GM12891 (cell line): ENCODE results near the gene BAHCC1.
A peak's percentile ranks its signal among the peaks of the same experiment; 100 is the strongest.

Source experiments
- DNase-seq: peaks from one replicate; pipeline ENCODE4 v3.0.0; 2011; ENCODE audit warnings: low spot score; ENCODE audit not compliant: insufficient read length
- FAIRE-seq: peaks from 2 replicates; lab custom pipeline; 2011; peaks lifted over from hg19 to GRCh38; lab: Jason Lieb, UNC
- PAX5 ChIP-seq: IDR thresholded peaks from 2 replicates; pipeline ENCODE4 v1.6.1; 2011; ENCODE audit warnings: low read length, moderate library complexity, mild to moderate bottlenecking; ENCODE audit not compliant: insufficient read depth, severe bottlenecking
- POLR2A ChIP-seq: IDR thresholded peaks from 2 replicates; pipeline ENCODE4 v1.6.1; 2011; ENCODE audit warnings: low read depth, low read length, control low read depth
- POLR2AphosphoS5 ChIP-seq: IDR thresholded peaks from 2 replicates; pipeline ENCODE4 v1.6.1; 2011; ENCODE audit warnings: low read depth, low read length, control low read depth
- POU2F2 ChIP-seq: IDR thresholded peaks from 2 replicates; pipeline ENCODE4 v1.6.1; 2011; ENCODE audit warnings: low read depth, mild to moderate bottlenecking, control low read depth, low read length, moderate library complexity
- SPI1 ChIP-seq: IDR thresholded peaks from 2 replicates; pipeline ENCODE4 v1.6.1; 2011; ENCODE audit warnings: low read depth, low read length, control low read depth
- TAF1 ChIP-seq: IDR thresholded peaks from 2 replicates; pipeline ENCODE4 v1.6.1; 2011; ENCODE audit warnings: low read depth, low read length, control low read depth

BAHCC1 gene

DNA sequence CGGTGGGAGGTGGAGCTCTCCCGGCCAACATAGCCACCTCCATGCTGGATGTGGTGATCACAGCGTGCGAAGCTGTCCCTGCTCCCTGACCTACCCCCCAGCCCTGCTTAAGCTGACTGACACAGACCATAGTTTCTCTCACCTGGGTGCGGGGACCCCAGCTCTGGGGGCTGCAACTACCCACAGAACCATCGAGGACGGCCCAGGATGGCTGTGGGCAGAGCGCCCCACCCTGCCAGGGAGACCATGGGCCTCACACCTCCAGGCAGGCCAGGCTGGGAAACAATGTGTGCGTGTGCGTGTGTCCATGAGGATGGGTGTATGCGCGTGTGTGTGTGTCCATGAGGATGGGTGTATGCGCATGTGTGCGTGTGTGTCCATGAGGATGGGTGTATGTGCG lies 20.4 kb downstream of the BAHCC1 start:
- TF ChIP-seq TAF1: no peak
- no peak for TF ChIP-seq POLR2AphosphoS5
- no peak for TF ChIP-seq PAX5
- TF ChIP-seq SPI1: no peak
- TF ChIP-seq POLR2A: no peak
- no peak for TF ChIP-seq POU2F2
- no peak for FAIRE-seq
- DNase-seq: no peak

GRCh38 chr17:81416612-81417011 lies 21.4 kb downstream of the BAHCC1 start:
- TF ChIP-seq TAF1: no peak
- no peak for TF ChIP-seq SPI1
- TF ChIP-seq POLR2A: no peak
- TF ChIP-seq POLR2AphosphoS5: no peak
- no peak for TF ChIP-seq PAX5
- no peak for TF ChIP-seq POU2F2
- no peak for DNase-seq
- FAIRE-seq: no peak

DNA sequence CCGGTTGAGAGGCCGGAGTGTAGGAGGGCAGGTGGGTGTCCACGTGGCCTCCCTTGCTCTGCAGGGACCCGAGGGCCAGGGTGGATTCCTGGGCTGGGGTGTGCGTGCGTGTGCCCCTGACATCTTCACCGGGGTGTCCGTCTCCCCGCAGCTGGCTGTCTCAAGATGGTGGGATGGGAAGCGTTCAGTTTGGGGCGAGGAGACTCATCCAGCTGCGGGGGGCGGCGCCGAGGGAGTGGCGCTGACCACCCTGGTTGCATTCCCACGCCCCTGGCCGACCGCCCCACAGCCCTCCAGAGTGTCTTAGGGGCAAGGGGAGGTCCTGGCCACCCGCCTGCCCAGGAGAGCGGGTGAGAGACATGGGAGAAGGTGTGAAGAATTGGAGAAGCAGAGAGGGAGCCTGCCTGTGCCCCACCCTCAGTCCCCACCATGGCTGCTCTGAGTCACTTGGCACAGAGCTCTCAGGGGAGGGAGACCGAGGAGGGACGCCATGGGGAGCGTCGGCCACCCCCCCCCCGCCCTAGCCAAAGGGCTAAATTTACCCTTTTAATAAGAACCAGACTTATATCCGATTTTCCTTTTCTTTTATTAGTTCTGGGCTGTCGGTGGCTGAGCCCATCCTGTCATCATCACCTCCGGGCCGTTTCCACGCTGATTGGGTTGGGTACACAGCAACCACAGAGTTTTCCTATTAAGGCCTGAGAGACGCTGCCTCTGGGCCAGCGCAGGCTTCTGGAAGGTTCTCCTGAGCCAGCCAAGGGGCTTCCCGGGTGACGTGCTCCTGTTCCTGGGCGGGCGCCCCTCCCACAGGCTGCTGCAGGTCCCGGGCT lies 22.0 kb downstream of the BAHCC1 start:
- DNase-seq: no peak
- TF ChIP-seq PAX5: no peak
- no peak for TF ChIP-seq POLR2A
- TF ChIP-seq POLR2AphosphoS5: no peak
- no peak for TF ChIP-seq POU2F2
- TF ChIP-seq SPI1: no peak
- TF ChIP-seq TAF1: no peak
- FAIRE-seq: no peak

GRCh38 chr17:81417879-81418709 lies 22.8 kb downstream of the BAHCC1 start:
- FAIRE-seq: no peak
- no peak for DNase-seq
- TF ChIP-seq POU2F2 (no peak), PAX5 (no peak), POLR2AphosphoS5 (no peak), SPI1 (no peak), POLR2A (no peak)

DNA sequence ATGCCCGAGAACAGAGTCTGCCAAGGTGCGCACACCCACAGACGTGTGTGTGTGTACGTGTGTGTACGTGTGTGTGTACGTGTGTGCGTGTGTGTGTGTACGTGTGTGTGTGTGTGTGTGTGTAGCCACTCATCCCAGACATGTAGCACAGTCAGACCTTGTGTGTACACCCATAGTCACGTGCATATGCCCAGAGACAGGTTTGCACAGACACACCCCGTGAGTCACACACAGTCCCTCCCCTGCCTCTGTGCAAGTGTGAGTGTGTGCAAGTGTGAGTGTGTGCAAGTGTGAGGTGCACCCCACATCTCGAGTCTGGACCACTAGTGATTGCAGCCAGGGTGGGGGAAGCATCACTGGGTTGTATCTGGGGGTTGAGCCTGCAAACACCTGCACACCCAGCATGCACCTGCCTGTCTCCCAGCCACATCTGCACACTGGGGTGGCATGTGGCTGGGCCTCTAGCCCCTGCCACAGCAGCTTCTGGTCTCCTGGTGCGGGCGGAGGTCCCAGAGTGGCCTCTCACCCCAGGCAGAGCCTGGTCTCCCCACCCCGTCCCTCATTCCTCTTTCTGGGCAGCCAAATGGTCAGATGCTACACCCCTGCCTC lies 23.6 kb downstream of the BAHCC1 start:
- DNase-seq: no peak
- TF ChIP-seq POU2F2 (no peak), POLR2AphosphoS5 (no peak), SPI1 (no peak), POLR2A (no peak), TAF1 (no peak), PAX5 (no peak)
- peak; percentile 77 for FAIRE-seq

DNA sequence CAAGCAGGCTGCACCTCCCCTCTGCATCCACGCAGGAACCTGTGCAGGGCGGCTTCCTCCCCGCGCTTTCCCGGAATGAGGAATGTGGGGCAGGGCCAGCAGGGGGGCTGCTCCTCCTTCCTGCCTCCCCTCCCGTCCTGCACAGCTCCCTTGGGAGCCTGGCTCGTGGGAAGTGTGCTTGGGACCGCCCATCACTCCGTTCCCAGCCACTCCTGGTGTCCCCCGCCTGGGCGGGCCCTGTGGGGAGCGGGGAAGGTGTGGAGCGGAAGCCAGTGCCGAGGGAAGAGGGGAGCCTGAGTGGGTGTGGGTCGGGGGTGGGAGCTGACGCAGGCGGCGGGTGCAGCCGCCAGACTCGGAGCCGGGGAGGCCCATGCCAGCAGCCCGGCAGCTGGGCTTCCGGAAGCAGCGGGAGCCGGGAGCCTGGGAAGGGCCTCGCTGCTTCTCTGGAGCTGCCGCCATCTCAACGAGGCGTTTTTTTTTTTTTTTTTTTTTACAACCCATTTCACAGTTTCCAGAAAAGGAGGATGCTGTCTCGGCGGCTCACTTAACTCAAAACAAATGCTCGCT lies 24.1 kb downstream of the BAHCC1 start:
- DNase-seq (no peak), FAIRE-seq (no peak)
- no peak for TF ChIP-seq TAF1
- TF ChIP-seq POU2F2: no peak
- no peak for TF ChIP-seq POLR2AphosphoS5
- no peak for TF ChIP-seq PAX5
- no peak for TF ChIP-seq SPI1
- TF ChIP-seq POLR2A: no peak

DNA sequence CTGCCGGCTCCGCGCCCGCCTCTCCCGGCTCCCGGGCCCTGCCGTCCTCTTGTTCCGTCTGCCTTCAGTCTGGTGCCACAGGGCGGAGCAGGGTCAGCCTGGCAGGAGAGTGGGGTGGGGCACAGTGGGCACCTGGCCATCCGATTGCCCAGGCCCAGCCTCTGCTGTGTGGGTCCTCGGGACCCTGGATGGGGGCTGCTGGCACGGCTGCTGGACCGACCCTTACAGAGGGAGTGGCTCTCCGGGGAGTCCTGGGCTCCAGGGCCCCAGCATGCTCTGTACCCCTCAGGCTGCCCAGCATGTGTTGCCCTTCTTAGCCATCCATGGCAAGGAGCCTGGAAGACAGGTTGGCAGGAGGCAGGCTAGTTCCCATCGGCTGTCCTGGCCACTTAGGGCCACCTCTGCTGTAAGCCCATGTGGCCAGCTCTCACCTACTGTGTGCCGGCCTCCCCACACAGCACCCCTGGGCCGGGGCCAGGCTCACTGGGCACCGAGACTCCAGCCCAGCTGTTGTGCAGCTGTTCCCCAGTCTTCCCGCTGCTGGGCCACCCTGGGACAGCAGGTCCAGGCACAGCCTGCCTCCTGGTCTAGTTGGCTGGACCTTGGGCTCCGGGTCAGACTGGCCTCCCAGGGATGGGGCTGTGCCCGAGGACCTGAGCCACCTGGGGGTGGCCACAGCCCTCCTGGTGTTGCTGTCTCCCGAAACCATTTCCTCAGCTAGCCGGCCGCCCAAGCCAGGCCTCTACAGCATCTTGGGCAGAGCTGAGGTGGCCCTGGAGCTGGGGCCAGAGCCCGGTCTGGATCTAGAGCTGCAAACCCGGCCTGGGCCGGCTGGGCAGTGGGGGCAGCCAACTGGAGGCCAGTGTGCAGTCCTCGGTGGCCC lies 24.9 kb downstream of the BAHCC1 start:
- TF ChIP-seq POLR2AphosphoS5 (no peak), PAX5 (no peak), SPI1 (no peak), POLR2A (no peak), POU2F2 (no peak), TAF1 (no peak)
- FAIRE-seq (no peak), DNase-seq (no peak)

DNA sequence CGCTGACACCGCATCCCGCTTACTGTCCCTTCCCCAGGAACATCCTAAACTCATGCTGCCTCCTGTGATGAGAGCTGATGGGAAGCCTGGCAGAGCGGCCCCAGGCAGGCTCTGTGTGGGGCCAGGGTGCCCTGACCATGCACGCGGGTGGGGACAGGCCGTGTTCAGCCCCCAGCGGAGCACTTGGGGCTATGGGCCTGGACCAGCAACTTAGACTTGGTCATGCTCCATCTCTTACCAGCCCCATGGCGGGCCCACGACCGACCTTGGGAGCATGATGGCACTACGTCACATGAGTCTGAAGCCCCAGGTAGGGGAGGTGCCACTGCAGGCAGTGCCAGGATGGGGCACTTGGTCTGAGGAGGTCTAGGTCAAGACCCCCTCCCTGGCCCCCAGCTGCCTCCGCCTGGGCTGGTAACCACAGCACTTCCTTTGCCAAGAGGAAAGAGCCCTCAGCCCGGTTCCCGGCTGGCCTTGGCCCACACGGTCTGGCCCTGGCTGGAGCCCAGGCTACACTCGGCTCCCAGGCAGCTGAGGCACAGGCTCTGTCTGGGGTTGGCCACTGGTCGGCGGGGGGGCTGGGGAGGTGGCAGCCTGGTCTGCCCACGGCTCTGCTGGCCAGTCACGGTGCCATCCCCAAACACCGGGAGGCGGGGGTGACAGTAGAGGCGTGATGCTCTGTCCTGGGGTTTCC lies 25.7 kb downstream of the BAHCC1 start:
- TF ChIP-seq TAF1: no peak
- no peak for TF ChIP-seq POU2F2
- no peak for TF ChIP-seq PAX5
- no peak for TF ChIP-seq POLR2AphosphoS5
- TF ChIP-seq POLR2A: no peak
- no peak for TF ChIP-seq SPI1
- DNase-seq: no peak
- no peak for FAIRE-seq
